Mesenchymal stem cell (in vitro differentiated cells and primary cell): Measurements from ENCODE around the gene PLXNA2.

Experiments used
- DNase-seq: peaks from one replicate; pipeline ENCODE4 v3.0.0-alpha.2; 2013
- H2AFZ ChIP-seq: one replicate; pipeline ENCODE4 v1.6.1; 2013; ENCODE audit warnings: low read depth, mild to moderate bottlenecking, control low read depth, inconsistent platforms, low read length, moderate library complexity
- H2AK5ac ChIP-seq: 2 replicates; pipeline ENCODE4 v1.6.1; 2013; ENCODE audit warnings: low read length, moderate library complexity, mild to moderate bottlenecking, inconsistent platforms; ENCODE audit not compliant: severe bottlenecking
- H2BK120ac ChIP-seq: one replicate; pipeline ENCODE4 v1.6.1; 2013; ENCODE audit warnings: low read depth, mild to moderate bottlenecking, inconsistent platforms, low read length, moderate library complexity
- H2BK12ac ChIP-seq, 2 experiments: one replicate each; pipeline ENCODE4 v1.6.1; 2013; ENCODE audit warnings: inconsistent platforms in 2 of 2, low read length in 2 of 2, mild to moderate bottlenecking in 2 of 2, moderate library complexity in 2 of 2, control low read depth in 1 of 2
- H2BK15ac ChIP-seq: one replicate; pipeline ENCODE4 v1.6.1; 2013; ENCODE audit warnings: mild to moderate bottlenecking, low read depth, inconsistent platforms; ENCODE audit not compliant: poor library complexity, severe bottlenecking
- H2BK5ac ChIP-seq: 2 replicates; pipeline ENCODE4 v1.6.1; 2013; ENCODE audit warnings: low read depth, mild to moderate bottlenecking, low read length, control low read depth, inconsistent platforms; ENCODE audit not compliant: poor library complexity, severe bottlenecking
- H3K14ac ChIP-seq, 2 experiments: one replicate each; pipeline ENCODE4 v1.6.1; 2013; ENCODE audit warnings: inconsistent platforms in 2 of 2, low read length in 2 of 2, control low read depth in 1 of 2, mild to moderate bottlenecking in 1 of 2, moderate library complexity in 1 of 2
- H3K18ac ChIP-seq, 2 experiments: one replicate each; pipeline ENCODE4 v1.6.1; 2013; ENCODE audit warnings: inconsistent platforms in 2 of 2, low read length in 2 of 2, control low read depth in 1 of 2, low read depth in 1 of 2, mild to moderate bottlenecking in 1 of 2
- H3K23ac ChIP-seq, 2 experiments: one replicate each; pipeline ENCODE4 v1.6.1; 2013; ENCODE audit warnings: inconsistent platforms in 2 of 2, low read length in 2 of 2, mild to moderate bottlenecking in 2 of 2, moderate library complexity in 2 of 2, control low read depth in 1 of 2
- H3K27ac ChIP-seq: 2 replicates; pipeline ENCODE4 v1.5.1; 2013; ENCODE audit warnings: mild to moderate bottlenecking, moderate library complexity, low read length, control low read depth, inconsistent platforms; ENCODE audit not compliant: poor library complexity, severe bottlenecking
- H3K27me3 ChIP-seq, 2 experiments: 2 replicates each; pipeline versions ENCODE4 v1.6.1 to v1.7.0; 2013; ENCODE audit warnings: low read length in 2 of 2, mild to moderate bottlenecking in 2 of 2, moderate library complexity in 2 of 2, control low read depth in 1 of 2, inconsistent platforms in 1 of 2; ENCODE audit not compliant: control insufficient read depth in 1 of 2, insufficient read depth in 1 of 2
- H3K36me3 ChIP-seq, 2 experiments: 2 replicates each; pipeline versions ENCODE4 v1.6.1 to v1.7.0; 2013; ENCODE audit warnings: low read length in 2 of 2, control low read depth in 1 of 2, inconsistent platforms in 1 of 2, low read depth in 1 of 2, mild to moderate bottlenecking in 1 of 2; ENCODE audit not compliant: insufficient read depth in 2 of 2, control insufficient read depth in 1 of 2
- H3K4ac ChIP-seq, 2 experiments: one replicate each; pipeline ENCODE4 v1.6.1; 2013; ENCODE audit warnings: inconsistent platforms in 2 of 2, low read length in 2 of 2, mild to moderate bottlenecking in 2 of 2, moderate library complexity in 2 of 2, control low read depth in 1 of 2, low read depth in 1 of 2
- H3K4me1 ChIP-seq: 2 replicates; pipeline ENCODE4 v1.6.1; 2013; ENCODE audit warnings: low read depth, low read length, control low read depth; ENCODE audit not compliant: control insufficient read depth, insufficient read depth
- H3K4me2 ChIP-seq: 2 replicates; pipeline ENCODE4 v1.6.1; 2013; ENCODE audit warnings: low read length, mild to moderate bottlenecking, inconsistent platforms; ENCODE audit not compliant: poor library complexity, severe bottlenecking
- H3K4me3 ChIP-seq, 2 experiments: 2 replicates each; pipeline versions ENCODE4 v1.5.1 to v1.7.0; 2013; ENCODE audit warnings: low read length in 2 of 2, mild to moderate bottlenecking in 2 of 2, control low read depth in 1 of 2, low read depth in 1 of 2; ENCODE audit not compliant: insufficient read depth in 1 of 2
- H3K79me1 ChIP-seq: replicated peaks from 2 replicates; pipeline ENCODE4 v1.6.1; 2013; ENCODE audit warnings: mild to moderate bottlenecking, control low read depth, low read length, inconsistent platforms; ENCODE audit not compliant: poor library complexity, severe bottlenecking
- H3K9ac ChIP-seq: 2 replicates; pipeline ENCODE4 v1.7.0; 2013; ENCODE audit warnings: mild to moderate bottlenecking, low read length, moderate library complexity
- H3K9me3 ChIP-seq: 2 replicates; pipeline ENCODE4 v1.7.0; 2013; ENCODE audit warnings: mild to moderate bottlenecking, low read length; ENCODE audit not compliant: control insufficient read depth
- H4K8ac ChIP-seq: one replicate; pipeline ENCODE4 v1.6.1; 2013; ENCODE audit warnings: inconsistent platforms, mild to moderate bottlenecking, low read length, moderate library complexity
- H4K91ac ChIP-seq: one replicate; pipeline ENCODE4 v1.6.1; 2013; ENCODE audit warnings: mild to moderate bottlenecking, low read length, inconsistent platforms
- WGBS: methylation state at CpG from one replicate; pipeline ENCODE4 v1.1.7; 2013; ENCODE audit warnings: mixed read lengths; 5-methylcytosine and 5-hydroxymethylcytosine counted together

The PLXNA2 gene

DNA sequence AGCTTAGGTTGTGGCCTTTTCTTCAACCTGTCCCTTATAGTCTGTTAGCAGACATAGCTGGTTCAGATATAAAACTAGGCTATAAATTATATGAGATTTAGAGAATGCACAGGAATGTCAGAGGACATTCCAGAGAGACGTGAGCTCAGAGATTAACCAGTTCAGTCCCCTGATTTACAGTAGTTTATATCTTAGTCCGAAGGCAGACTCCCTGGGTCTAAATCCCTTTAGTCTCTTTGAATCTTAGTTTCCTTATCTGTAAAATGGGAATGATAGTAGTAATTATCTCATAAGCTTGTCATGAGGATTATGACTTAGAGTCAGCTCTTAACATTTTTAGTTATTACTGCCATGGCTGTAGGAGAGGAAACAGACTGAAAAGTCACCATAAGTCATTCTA, 45.5 kb upstream of the PLXNA2 start:
- Histone ChIP-seq H3K9ac (no peak overlapping the region), H2BK12ac (no peak overlapping the region), H2BK15ac (no peak overlapping the region), H2AFZ (no peak overlapping the region), H3K9me3 (no peaks in the 10 kb centered on the region), H3K79me1 (no peaks in the 10 kb centered on the region), H2AK5ac (no peak overlapping the region), H2BK5ac (no peak overlapping the region), H3K4me1 (no peaks in the 10 kb centered on the region), H3K4me3 (no peak overlapping the region), H3K18ac (no peak overlapping the region), H3K4ac (no peak overlapping the region), H4K8ac (no peak overlapping the region), H3K4me2 (no peak overlapping the region), H2BK120ac (no peak overlapping the region), H3K36me3 (no peaks in the 10 kb centered on the region), H4K91ac (no peak overlapping the region), H3K27ac (no peak overlapping the region), H3K23ac (no peak overlapping the region), H3K27me3 (peaks cover 8 to 20% of the 10 kb centered on the region in 2 experiments), H3K14ac (no peak overlapping the region)
- no peak for DNase-seq
- WGBS, result 29% methylated on average over 1 of the region's 2 CpGs

DNA sequence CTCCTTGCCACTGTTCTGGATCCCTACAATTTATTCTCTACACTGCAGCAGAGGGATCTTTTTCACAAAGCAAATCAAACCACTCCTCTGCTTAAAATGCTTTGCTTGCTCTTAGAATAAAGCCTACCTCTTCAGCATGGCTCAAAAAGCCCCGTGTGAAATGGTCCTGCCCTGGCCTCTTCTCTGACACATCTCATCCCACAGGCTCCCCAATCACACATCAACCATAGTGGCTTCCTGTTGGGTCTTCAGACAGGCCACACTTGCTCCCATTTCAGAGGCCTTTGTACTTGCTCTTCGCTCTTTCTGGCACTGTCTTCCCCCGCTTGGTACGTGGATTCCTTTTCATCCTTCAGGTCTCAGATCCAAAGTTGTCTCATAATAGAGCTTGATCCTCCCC, 44.3 kb upstream of the PLXNA2 start:
- no peak overlapping the region for H3K18ac ChIP-seq
- H2BK5ac ChIP-seq, result no peak overlapping the region
- no peak overlapping the region for H3K4me3 ChIP-seq
- H3K27me3 ChIP-seq, result peaks cover 5 to 15% of the 10 kb centered on the region in 2 experiments
- no peaks in the 10 kb centered on the region for H3K79me1 ChIP-seq
- H3K36me3 ChIP-seq, result no peaks in the 10 kb centered on the region
- no peak for DNase-seq
- H3K4me1 ChIP-seq, result no peaks in the 10 kb centered on the region
- WGBS, result 84% methylated on average over 4 of the region's 4 CpGs
- H3K4me2 ChIP-seq, result no peak overlapping the region
- H3K4ac ChIP-seq, result no peak overlapping the region
- no peak overlapping the region for H3K9ac ChIP-seq
- H2BK12ac ChIP-seq, result no peak overlapping the region
- no peak overlapping the region for H4K91ac ChIP-seq
- no peak overlapping the region for H2BK15ac ChIP-seq
- H3K9me3 ChIP-seq, result no peaks in the 10 kb centered on the region
- no peak overlapping the region for H4K8ac ChIP-seq
- H3K14ac ChIP-seq, result no peak overlapping the region
- no peak overlapping the region for H3K27ac ChIP-seq
- no peak overlapping the region for H2BK120ac ChIP-seq
- no peak overlapping the region for H2AK5ac ChIP-seq
- H2AFZ ChIP-seq, result no peak overlapping the region
- H3K23ac ChIP-seq, result no peak overlapping the region

DNA sequence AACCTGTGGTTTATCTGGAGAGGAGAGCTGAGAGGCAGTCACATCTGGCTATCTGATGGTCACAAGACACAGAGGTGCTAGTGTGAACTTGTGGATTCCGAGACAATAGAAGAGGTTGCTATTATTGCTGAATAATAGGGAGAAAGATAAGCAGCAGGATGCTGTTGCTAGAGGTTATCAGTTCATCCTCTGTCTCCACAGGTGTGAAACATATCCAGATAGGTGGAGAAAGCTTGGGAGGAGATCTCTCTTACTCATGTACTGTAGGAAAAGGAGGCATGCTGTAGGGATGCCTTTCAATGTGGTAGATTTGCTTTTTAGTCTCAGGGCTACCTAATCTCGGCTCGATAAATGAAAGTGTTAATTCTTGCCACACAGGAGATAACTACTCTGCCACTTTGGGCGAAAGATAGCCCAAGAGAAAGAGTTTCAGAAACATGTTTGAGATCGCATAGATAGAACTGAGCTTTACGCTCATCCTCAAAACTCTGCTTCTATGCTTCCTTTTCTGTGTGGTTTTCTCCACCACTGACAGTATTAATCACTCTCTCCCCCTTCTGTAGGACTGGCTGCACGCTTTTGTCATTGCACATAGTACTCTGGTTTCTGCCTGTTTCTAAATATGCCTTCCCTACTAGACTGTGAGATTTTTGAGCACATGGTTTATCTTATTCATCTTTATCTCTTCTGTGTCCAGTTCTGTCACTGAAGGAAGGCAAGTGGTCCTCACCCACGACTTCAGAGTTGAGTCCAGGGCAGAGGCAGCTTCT, 36.7 kb upstream of the PLXNA2 start:
- Histone ChIP-seq H3K27ac (no peak overlapping the region), H3K23ac (no peak overlapping the region), H3K79me1 (no peaks in the 10 kb centered on the region), H3K4me3 (no peak overlapping the region), H3K4me2 (no peak overlapping the region), H3K18ac (no peak overlapping the region), H4K8ac (no peak overlapping the region), H3K14ac (no peak overlapping the region), H2AK5ac (no peak overlapping the region), H2AFZ (no peak overlapping the region), H3K9ac (no peak overlapping the region), H4K91ac (no peak overlapping the region), H3K9me3 (no peaks in the 10 kb centered on the region), H3K4ac (no peak overlapping the region), H2BK12ac (no peak overlapping the region), H2BK120ac (no peak overlapping the region), H3K36me3 (no peaks in the 10 kb centered on the region), H3K4me1 (no peaks in the 10 kb centered on the region), H2BK5ac (no peak overlapping the region), H3K27me3 (peaks cover 12 to 55% of the 10 kb centered on the region in 2 experiments), H2BK15ac (no peak overlapping the region)
- 32% methylated on average over 8 of the region's 8 CpGs for WGBS
- no peak for DNase-seq

DNA sequence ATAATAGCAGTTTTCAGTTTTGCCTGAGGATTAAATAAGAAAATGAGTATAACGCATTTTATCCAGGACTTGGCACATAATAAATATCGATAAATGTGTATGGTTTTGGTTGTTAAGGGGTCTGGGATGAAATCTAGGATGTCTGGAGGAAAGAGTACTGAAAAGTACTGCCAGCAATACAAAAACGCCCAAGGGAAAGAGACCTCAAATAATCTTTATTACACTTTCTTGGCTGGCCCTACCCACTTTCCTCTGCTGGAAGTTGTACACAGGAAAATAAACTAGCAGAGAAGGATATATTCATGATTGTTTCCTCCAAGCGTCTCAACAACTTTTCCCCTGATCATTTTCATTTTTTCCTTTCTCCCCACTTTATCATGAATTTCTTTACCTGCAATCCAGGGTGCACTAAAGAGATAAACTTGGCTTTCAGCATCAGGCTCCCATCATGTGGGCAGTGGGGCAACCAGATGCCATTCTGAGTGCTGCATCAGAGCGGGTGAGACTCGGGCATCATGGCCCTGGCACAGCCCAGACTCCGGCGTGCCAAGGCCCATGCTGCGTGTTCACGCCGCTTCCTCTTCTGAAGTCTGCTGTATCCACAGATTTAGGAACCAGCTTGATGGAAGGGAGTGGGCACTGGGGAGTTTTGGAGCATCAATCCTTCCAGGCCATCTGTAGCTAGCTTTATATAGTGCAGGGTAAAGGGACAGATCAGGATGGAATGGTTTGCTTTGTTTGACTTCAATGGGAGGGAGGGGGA, 35.8 kb upstream of the PLXNA2 start:
- H3K9ac ChIP-seq, result no peak overlapping the region
- H3K14ac ChIP-seq, result no peak overlapping the region
- no peak overlapping the region for H2AK5ac ChIP-seq
- no peaks in the 10 kb centered on the region for H3K4me1 ChIP-seq
- no peak overlapping the region for H3K4ac ChIP-seq
- no peak for DNase-seq
- H3K23ac ChIP-seq, result no peak overlapping the region
- no peak overlapping the region for H3K4me2 ChIP-seq
- no peak overlapping the region for H3K18ac ChIP-seq
- no peak overlapping the region for H3K4me3 ChIP-seq
- no peak overlapping the region for H2BK12ac ChIP-seq
- H4K91ac ChIP-seq, result no peak overlapping the region
- no peaks in the 10 kb centered on the region for H3K9me3 ChIP-seq
- no peak overlapping the region for H2BK120ac ChIP-seq
- H2BK15ac ChIP-seq, result no peak overlapping the region
- no peak overlapping the region for H3K27ac ChIP-seq
- H4K8ac ChIP-seq, result no peak overlapping the region
- peaks cover 12 to 61% of the 10 kb centered on the region in 2 experiments for H3K27me3 ChIP-seq
- no peaks in the 10 kb centered on the region for H3K36me3 ChIP-seq
- no peak overlapping the region for H2BK5ac ChIP-seq
- H2AFZ ChIP-seq, result no peak overlapping the region
- WGBS, result 92% methylated on average over 11 of the region's 11 CpGs
- H3K79me1 ChIP-seq, result no peaks in the 10 kb centered on the region
